B cell (primary cell): ENCODE results near the gene ZDHHC14. TPM values are rescaled to one million over a fixed set of nuclear protein-coding genes. Genes with fewer than 3 reads are reported as not detected.

Experiments
- ATAC-seq: fragments of 200-7000 bp; cut with Tn5 transposase; one replicate; pipeline ENCODE4 v1.10.0; 2021; ENCODE audit warnings: low read depth, mild to moderate bottlenecking, moderate number of reproducible peaks, moderate library complexity
- CTCF ChIA-PET: fragments of 350-600 bp; sonication (Branson Sonifier 250); formaldehyde crosslinking; loops from one replicate; lab custom pipeline; 2021; ENCODE audit warnings: antibody characterized with exemption, inconsistent platforms; lab: Charles Lee
- POLR2A ChIA-PET: fragments of 350-600 bp; sonication (Branson Sonifier 250); formaldehyde crosslinking; loops from one replicate; lab custom pipeline; 2021; ENCODE audit warnings: antibody characterized with exemption; lab: Charles Lee
- DNase-seq: peaks from one replicate; pipeline ENCODE4 v3.0.0; 2013
- H2AFZ ChIP-seq: 2 replicates; pipeline ENCODE4 v1.6.1; 2012; ENCODE audit warnings: mild to moderate bottlenecking, low read depth, low read length; ENCODE audit not compliant: insufficient read depth, poor library complexity, severe bottlenecking
- H3K27ac ChIP-seq, 2 donors: 1 replicate in 1 of 2; 2 replicates in 1 of 2; pipeline ENCODE4 v1.5.1; 2012 to 2013; ENCODE audit warnings: low read length in 2 of 2, mild to moderate bottlenecking in 2 of 2, moderate library complexity in 1 of 2
- H3K27me3 ChIP-seq, 4 experiments: fragments of 200-600 bp in 1 of 4; sonication (generic) in 1 of 4; replicated peaks in 1 of 4; 1 replicate in 2 of 4; 2 replicates in 2 of 4; pipeline versions ENCODE4 v1.6.1 to v1.7.0; 2013 to 2016; ENCODE audit warnings: low read length in 3 of 4, mild to moderate bottlenecking in 2 of 4, mixed read lengths in 1 of 4, moderate library complexity in 1 of 4; ENCODE audit not compliant: insufficient read depth in 4 of 4, control insufficient read depth in 3 of 4; ENCODE audit errors: control extremely low read depth in 1 of 4
- H3K36me3 ChIP-seq, 2 experiments: replicated peaks in 1 of 2; 1 replicate in 1 of 2; 2 replicates in 1 of 2; pipeline versions ENCODE4 v1.6.1 to v1.7.1; 2013; ENCODE audit warnings: low read length in 1 of 2; ENCODE audit not compliant: insufficient read depth in 2 of 2, control insufficient read depth in 1 of 2; ENCODE audit errors: control extremely low read depth in 1 of 2, extremely low read depth in 1 of 2
- H3K4me1 ChIP-seq, 2 donors: fragments of 200-600 bp in 1 of 2; sonication (generic) in 1 of 2; 1 replicate in 1 of 2; 2 replicates in 1 of 2; pipeline versions ENCODE4 v1.5.1 to v1.6.1; 2013 to 2017; ENCODE audit warnings: low read length in 2 of 2; ENCODE audit not compliant: control insufficient read depth in 2 of 2, insufficient read depth in 2 of 2
- H3K4me2 ChIP-seq: replicated peaks from 2 replicates; pipeline ENCODE3; 2012; ENCODE audit warnings: mild to moderate bottlenecking, low read depth, low read length; ENCODE audit not compliant: poor library complexity, severe bottlenecking
- H3K4me3 ChIP-seq, 5 experiments: fragments of 200-600 bp in 1 of 5; sonication (generic) in 1 of 5; 1 replicate in 3 of 5; 2 replicates in 2 of 5; pipeline versions ENCODE4 v1.5.1 to v1.7.0; 2011 to 2016; ENCODE audit warnings: low read length in 4 of 5, mild to moderate bottlenecking in 4 of 5, low read depth in 2 of 5, control low read depth in 1 of 5, moderate library complexity in 1 of 5; ENCODE audit not compliant: insufficient read depth in 1 of 5; ENCODE audit errors: control extremely low read depth in 1 of 5, extremely low read depth in 1 of 5
- H3K79me2 ChIP-seq: fragments of 200-600 bp; sonication (generic); one replicate; pipeline ENCODE4 v1.6.0; 2016; ENCODE audit warnings: low read length; ENCODE audit not compliant: control insufficient read depth, insufficient read depth
- H3K9ac ChIP-seq: fragments of 200-600 bp; sonication (generic); 2 replicates; pipeline ENCODE4 v1.6.1; 2017; ENCODE audit warnings: mild to moderate bottlenecking, low read length, moderate library complexity
- H3K9me3 ChIP-seq, 3 donors: one replicate each; pipeline versions ENCODE4 v1.6.1 to v1.7.1; 2013; ENCODE audit warnings: low read length in 2 of 3; ENCODE audit not compliant: control insufficient read depth in 2 of 3, insufficient read depth in 1 of 3; ENCODE audit errors: control extremely low read depth in 1 of 3
- H4K20me1 ChIP-seq: 2 replicates; pipeline ENCODE4 v1.6.0; 2012; ENCODE audit warnings: mild to moderate bottlenecking, low read length; ENCODE audit not compliant: insufficient read depth, control insufficient read depth, poor library complexity, severe bottlenecking
- H3K27ac Mint-ChIP-seq: one replicate; pipeline ENCODE4 v1.8.0; 2021; ENCODE audit warnings: mixed read lengths
- H3K27me3 Mint-ChIP-seq: one replicate; pipeline ENCODE4 v1.8.0; 2021; ENCODE audit warnings: mixed read lengths
- H3K4me1 Mint-ChIP-seq: one replicate; pipeline ENCODE4 v1.8.0; 2021; ENCODE audit warnings: mixed read lengths
- H3K4me3 Mint-ChIP-seq: one replicate; pipeline ENCODE4 v1.8.0; 2021; ENCODE audit warnings: mixed read lengths
- H3K9me3 Mint-ChIP-seq: one replicate; pipeline ENCODE4 v1.8.0; 2022; ENCODE audit warnings: mixed read lengths; ENCODE audit not compliant: insufficient read depth
- EZH2 ChIP-seq: IDR thresholded peaks from 2 replicates; pipeline ENCODE4 v1.6.1; 2012; ENCODE audit warnings: borderline replicate concordance, low read depth, mild to moderate bottlenecking, moderate library complexity, low read length; ENCODE audit not compliant: insufficient read depth, poor library complexity, severe bottlenecking
- WGBS: methylation state at CpG from one replicate; pipeline ENCODE4 v1.1.5; 2013; ENCODE audit warnings: missing lambda C conversion rate; ENCODE audit not compliant: insufficient coverage; 5-methylcytosine and 5-hydroxymethylcytosine counted together
- intact Hi-C: fragments of 100-400 bp; cut with micrococcal nuclease; formaldehyde crosslinking; loops from one replicate; pipeline ENCODE4 v1.10.0; 2022
- polyA plus RNA-seq: library from polyadenylated mRNA; depleted of rRNA; stranded (reverse); fragments of >200 nt; gene quantifications from 2 replicates; pipeline ENCODE4 v1.2.3, GENCODE V29; 2012
- total RNA-seq, 2 donors: library from RNA; stranded (reverse); fragments of 120-200 nt in 1 of 2; gene quantifications; 1 replicate in 1 of 2; 2 replicates in 1 of 2; pipeline versions ENCODE4 v1.2.3 to v1.2.4, GENCODE V29; 2013 to 2022
- TF ChIP-seq, protein P1 (sequence below): fragments of 200-600 bp; IDR thresholded peaks from one replicate; pipeline ENCODE4 v1.8.0; 2022; ENCODE audit warnings: antibody characterized with exemption, mild to moderate bottlenecking

ZDHHC14 gene
- total and polyA plus RNA-seq, 2 donors (not counting 1 experiment from before 2014, with no cell fraction given) = 8.8 to 50.4 TPM

DNA sequence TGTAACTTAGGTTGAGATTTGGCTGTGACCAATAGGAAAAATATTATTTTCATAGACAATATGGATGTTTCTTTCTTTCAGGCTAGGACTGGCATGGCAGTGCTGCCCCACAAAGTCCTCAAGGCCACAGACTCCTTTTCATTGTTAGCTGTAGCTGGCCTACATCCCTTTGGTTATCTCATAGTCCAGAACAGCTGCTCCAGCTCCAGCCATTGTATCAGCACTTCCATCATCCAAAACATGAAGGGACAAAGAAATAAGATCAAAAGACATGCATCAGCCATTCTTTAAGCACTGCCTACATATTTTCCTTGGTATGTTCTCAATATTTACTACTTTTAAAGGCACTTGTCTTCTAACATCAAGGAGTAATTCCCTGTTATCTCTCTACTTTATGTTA, 73.0 kb downstream of the ZDHHC14 start:
- Histone ChIP-seq H3K79me2 (peaks cover 15% of the 10 kb centered on the region), H3K36me3 (no peaks in the 10 kb centered on the region), H2AFZ (no peak overlapping the region), H3K27me3 (no peaks in the 10 kb centered on the region), H3K9ac (no peak overlapping the region), H3K4me3 (no peak overlapping the region), H3K9me3 (no peaks in the 10 kb centered on the region), H4K20me1 (no peaks in the 10 kb centered on the region), H3K27ac (no peak overlapping the region), H3K4me2 (no peak overlapping the region), H3K4me1 (peaks cover 7 to 27% of the 10 kb centered on the region in 2 donors)
- Mint-ChIP-seq H3K4me1 (peaks cover 34% of the 10 kb centered on the region), H3K4me3 (no peak overlapping the region), H3K27me3 (no peaks in the 10 kb centered on the region), H3K27ac (peak overlapping the region; percentile 76), H3K9me3 (peaks cover 4% of the 10 kb centered on the region)
- TF ChIP-seq, protein P1, sequence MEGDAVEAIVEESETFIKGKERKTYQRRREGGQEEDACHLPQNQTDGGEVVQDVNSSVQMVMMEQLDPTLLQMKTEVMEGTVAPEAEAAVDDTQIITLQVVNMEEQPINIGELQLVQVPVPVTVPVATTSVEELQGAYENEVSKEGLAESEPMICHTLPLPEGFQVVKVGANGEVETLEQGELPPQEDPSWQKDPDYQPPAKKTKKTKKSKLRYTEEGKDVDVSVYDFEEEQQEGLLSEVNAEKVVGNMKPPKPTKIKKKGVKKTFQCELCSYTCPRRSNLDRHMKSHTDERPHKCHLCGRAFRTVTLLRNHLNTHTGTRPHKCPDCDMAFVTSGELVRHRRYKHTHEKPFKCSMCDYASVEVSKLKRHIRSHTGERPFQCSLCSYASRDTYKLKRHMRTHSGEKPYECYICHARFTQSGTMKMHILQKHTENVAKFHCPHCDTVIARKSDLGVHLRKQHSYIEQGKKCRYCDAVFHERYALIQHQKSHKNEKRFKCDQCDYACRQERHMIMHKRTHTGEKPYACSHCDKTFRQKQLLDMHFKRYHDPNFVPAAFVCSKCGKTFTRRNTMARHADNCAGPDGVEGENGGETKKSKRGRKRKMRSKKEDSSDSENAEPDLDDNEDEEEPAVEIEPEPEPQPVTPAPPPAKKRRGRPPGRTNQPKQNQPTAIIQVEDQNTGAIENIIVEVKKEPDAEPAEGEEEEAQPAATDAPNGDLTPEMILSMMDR = no peak
- ATAC-seq = no peak
- intact Hi-C loops = no loop called here
- ChIA-PET CTCF (interaction anchor here (0.7 kb wide), 1 partner anchor 160 kb away, joined by 4 read pairs; no protein-coding TSS in a partner anchor), POLR2A (interaction anchor here (1.4 kb wide), 1 partner anchor 10 kb away, joined by 7 read pairs; no protein-coding TSS in a partner anchor)
- DNase-seq = no peak

DNA sequence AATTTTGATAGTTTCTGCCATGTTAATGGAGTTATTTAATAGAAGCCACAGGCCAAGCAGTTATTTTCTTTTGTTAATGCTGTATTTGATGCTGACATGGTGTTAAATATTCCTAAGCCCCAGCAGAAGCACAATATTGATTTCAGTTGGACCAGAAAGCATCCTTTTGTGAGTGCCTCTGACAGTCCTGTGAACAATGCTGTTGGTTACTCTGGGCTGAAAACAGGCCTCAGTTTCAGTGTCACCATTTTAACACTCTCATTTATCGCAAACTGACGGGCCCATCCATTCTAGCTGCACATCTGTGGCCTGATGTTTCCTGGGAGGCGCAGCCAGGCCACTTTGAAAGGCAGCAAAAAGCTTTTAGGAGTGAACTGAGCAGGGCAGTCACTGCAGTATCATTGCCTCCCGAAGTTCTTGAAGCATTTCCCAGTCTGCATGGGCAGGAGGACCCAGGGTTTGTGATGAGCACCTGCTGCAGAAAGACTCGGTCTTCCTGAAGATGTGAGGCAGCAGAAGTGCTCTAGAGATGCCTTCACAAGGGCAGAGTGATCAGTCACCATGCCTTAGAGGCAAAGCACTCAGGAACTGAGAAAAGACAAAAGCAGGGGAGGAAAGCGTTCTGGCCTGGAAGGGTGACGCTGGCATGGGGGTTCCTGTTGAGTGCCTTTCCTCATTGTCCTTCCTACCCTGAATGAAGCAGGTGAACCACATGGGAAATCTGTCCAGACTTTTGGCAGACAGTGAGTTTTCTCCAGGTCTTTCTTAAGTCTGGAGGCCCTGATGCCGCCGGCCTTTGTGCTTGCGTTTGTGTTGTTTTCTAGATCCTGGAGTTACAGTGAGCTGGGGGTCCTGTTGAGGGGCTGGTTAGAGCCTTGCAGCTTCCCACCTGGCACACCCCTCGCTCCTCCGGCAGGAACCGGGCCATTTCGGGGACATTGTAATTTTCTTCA, 74.0 kb downstream of the ZDHHC14 start:
- no peaks in the 10 kb centered on the region for H3K27me3 Mint-ChIP-seq
- intact Hi-C loops = loop anchor here (5.0 kb wide), 1 partner anchor 133 kb away; the partner anchor contains the start of gene TMEM242
- H3K27me3 ChIP-seq = no peaks in the 10 kb centered on the region
- no peak overlapping the region for H3K4me2 ChIP-seq
- H3K4me1 ChIP-seq = peaks cover 12 to 37% of the 10 kb centered on the region in 2 donors
- DNase-seq (no peak), ATAC-seq (no peak)
- no peak for TF ChIP-seq EZH2
- TF ChIP-seq, protein P1 = no peak
- 93% methylated on average over 14 of the region's 14 CpGs for WGBS
- H3K9me3 Mint-ChIP-seq = peaks cover 4% of the 10 kb centered on the region
- H3K4me3 ChIP-seq = no peak overlapping the region
- H3K9me3 ChIP-seq = no peaks in the 10 kb centered on the region
- H3K4me1 Mint-ChIP-seq = peaks cover 41% of the 10 kb centered on the region
- H3K4me3 Mint-ChIP-seq = peak overlapping the region; percentile 16
- H2AFZ ChIP-seq = no peak overlapping the region
- POLR2A ChIA-PET = no interaction called here
- H3K79me2 ChIP-seq = peaks cover 22% of the 10 kb centered on the region
- no peaks in the 10 kb centered on the region for H4K20me1 ChIP-seq
- no peak overlapping the region for H3K9ac ChIP-seq
- peak overlapping the region; percentile 76 for H3K27ac Mint-ChIP-seq
- no peaks in the 10 kb centered on the region for H3K36me3 ChIP-seq
- CTCF ChIA-PET = interaction anchor here (0.7 to 1.7 kb wide), 2 partner anchors 41 to 211 kb away, joined by 3 to 4 read pairs; no protein-coding TSS in a partner anchor
- no peak overlapping the region for H3K27ac ChIP-seq
